HL-60 (cell line): Measurements from ENCODE around the gene SWSAP1.

Source experiments
- DNase-seq, 2 experiments: peaks; one replicate each; pipeline ENCODE4 v3.0.0-alpha.2; 2010 to 2020; ENCODE audit warnings: low read depth in 1 of 2, low spot score in 1 of 2
- H3K27ac ChIP-seq: fragments of 250-450 bp; sonication (Bioruptor Pico); replicated peaks from 2 replicates; pipeline ENCODE4 v1.5.1; 2020; ENCODE audit warnings: mild to moderate bottlenecking, moderate library complexity
- H3K27me3 ChIP-seq: fragments of 250-450 bp; sonication (Bioruptor Pico); 2 replicates; pipeline ENCODE4 v1.5.1; 2021; ENCODE audit warnings: mild to moderate bottlenecking, moderate library complexity; ENCODE audit not compliant: insufficient read depth, poor library complexity, severe bottlenecking
- H3K4me3 ChIP-seq: replicated peaks from 2 replicates; pipeline ENCODE4 v1.5.1; 2011; ENCODE audit warnings: mild to moderate bottlenecking, control low read depth, low read length; ENCODE audit not compliant: insufficient read depth
- GABPA ChIP-seq: IDR thresholded peaks from 2 replicates; pipeline ENCODE4 v1.6.1; 2012; ENCODE audit warnings: low read depth
- POLR2AphosphoS5 ChIP-seq: IDR thresholded peaks from 2 replicates; pipeline ENCODE4 v1.6.1; 2012; ENCODE audit warnings: low read depth
- SPI1 ChIP-seq: IDR thresholded peaks from 2 replicates; pipeline ENCODE4 v1.6.1; 2012; ENCODE audit warnings: low read depth, mild to moderate bottlenecking, borderline replicate concordance
- TF ChIP-seq, protein P1 (sequence below): IDR thresholded peaks from one replicate; pipeline ENCODE4 v1.5.1; 2011; ENCODE audit warnings: low read length, control low read depth, inconsistent platforms; ENCODE audit not compliant: insufficient read depth
- TF ChIP-seq, protein P2 (sequence below): IDR thresholded peaks from 2 replicates; pipeline ENCODE4 v1.6.1; 2012; ENCODE audit warnings: low read depth; ENCODE audit not compliant: insufficient replicate concordance

Gene SWSAP1

DNA sequence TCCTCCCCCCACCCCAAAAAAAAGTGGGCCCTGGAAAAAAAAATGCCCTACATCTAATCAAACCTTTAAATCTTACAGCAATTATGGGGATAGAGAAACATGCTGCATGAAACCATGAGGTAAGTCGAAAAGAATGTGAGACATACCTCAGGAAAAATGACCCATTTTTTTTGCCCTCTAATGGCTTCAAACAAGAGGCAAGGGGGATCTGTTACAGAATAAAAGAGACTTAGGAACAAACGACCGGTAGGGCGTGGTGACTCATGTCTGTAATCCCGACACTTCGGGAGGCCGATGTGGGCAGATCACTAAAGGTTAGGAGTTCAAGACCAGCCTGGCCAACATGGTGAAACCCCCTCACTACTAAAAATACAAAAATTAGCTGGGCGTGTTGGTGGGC lies 36.2 kb downstream of the SWSAP1 start:
- DNase-seq, result no peak
- H3K27me3 ChIP-seq, result no peaks in the 10 kb centered on the region
- TF ChIP-seq GABPA, result no peak
- no peak for TF ChIP-seq POLR2AphosphoS5
- no peak overlapping the region for H3K27ac ChIP-seq
- H3K4me3 ChIP-seq, result no peak overlapping the region

DNA sequence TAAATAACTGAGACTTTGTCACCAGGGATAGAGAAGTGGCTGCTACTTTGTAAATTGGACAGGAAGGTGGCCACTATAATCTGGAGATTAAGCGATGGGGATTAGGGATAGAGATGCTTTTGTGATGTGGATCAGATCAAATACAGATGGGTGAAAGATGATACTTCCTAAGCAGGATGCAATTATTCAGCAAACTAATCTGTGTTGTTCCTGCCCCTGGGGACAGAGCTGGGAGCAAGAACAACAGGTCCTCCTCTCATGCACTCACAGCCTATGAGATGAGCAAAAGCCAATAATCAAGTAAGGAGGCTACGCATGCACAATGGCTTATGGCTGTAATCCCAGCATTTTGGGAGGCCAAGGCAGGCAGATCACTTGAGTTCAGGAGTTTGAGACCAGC lies 40.1 kb downstream of the SWSAP1 start:
- TF ChIP-seq, protein P1, sequence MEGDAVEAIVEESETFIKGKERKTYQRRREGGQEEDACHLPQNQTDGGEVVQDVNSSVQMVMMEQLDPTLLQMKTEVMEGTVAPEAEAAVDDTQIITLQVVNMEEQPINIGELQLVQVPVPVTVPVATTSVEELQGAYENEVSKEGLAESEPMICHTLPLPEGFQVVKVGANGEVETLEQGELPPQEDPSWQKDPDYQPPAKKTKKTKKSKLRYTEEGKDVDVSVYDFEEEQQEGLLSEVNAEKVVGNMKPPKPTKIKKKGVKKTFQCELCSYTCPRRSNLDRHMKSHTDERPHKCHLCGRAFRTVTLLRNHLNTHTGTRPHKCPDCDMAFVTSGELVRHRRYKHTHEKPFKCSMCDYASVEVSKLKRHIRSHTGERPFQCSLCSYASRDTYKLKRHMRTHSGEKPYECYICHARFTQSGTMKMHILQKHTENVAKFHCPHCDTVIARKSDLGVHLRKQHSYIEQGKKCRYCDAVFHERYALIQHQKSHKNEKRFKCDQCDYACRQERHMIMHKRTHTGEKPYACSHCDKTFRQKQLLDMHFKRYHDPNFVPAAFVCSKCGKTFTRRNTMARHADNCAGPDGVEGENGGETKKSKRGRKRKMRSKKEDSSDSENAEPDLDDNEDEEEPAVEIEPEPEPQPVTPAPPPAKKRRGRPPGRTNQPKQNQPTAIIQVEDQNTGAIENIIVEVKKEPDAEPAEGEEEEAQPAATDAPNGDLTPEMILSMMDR, result no peak
- TF ChIP-seq, protein P2, sequence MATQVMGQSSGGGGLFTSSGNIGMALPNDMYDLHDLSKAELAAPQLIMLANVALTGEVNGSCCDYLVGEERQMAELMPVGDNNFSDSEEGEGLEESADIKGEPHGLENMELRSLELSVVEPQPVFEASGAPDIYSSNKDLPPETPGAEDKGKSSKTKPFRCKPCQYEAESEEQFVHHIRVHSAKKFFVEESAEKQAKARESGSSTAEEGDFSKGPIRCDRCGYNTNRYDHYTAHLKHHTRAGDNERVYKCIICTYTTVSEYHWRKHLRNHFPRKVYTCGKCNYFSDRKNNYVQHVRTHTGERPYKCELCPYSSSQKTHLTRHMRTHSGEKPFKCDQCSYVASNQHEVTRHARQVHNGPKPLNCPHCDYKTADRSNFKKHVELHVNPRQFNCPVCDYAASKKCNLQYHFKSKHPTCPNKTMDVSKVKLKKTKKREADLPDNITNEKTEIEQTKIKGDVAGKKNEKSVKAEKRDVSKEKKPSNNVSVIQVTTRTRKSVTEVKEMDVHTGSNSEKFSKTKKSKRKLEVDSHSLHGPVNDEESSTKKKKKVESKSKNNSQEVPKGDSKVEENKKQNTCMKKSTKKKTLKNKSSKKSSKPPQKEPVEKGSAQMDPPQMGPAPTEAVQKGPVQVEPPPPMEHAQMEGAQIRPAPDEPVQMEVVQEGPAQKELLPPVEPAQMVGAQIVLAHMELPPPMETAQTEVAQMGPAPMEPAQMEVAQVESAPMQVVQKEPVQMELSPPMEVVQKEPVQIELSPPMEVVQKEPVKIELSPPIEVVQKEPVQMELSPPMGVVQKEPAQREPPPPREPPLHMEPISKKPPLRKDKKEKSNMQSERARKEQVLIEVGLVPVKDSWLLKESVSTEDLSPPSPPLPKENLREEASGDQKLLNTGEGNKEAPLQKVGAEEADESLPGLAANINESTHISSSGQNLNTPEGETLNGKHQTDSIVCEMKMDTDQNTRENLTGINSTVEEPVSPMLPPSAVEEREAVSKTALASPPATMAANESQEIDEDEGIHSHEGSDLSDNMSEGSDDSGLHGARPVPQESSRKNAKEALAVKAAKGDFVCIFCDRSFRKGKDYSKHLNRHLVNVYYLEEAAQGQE, result no peak
- TF ChIP-seq GABPA, result no peak
- Histone ChIP-seq H3K27ac (no peak overlapping the region), H3K4me3 (no peak overlapping the region), H3K27me3 (peaks cover 20% of the 10 kb centered on the region)
- DNase-seq, result no peak

DNA sequence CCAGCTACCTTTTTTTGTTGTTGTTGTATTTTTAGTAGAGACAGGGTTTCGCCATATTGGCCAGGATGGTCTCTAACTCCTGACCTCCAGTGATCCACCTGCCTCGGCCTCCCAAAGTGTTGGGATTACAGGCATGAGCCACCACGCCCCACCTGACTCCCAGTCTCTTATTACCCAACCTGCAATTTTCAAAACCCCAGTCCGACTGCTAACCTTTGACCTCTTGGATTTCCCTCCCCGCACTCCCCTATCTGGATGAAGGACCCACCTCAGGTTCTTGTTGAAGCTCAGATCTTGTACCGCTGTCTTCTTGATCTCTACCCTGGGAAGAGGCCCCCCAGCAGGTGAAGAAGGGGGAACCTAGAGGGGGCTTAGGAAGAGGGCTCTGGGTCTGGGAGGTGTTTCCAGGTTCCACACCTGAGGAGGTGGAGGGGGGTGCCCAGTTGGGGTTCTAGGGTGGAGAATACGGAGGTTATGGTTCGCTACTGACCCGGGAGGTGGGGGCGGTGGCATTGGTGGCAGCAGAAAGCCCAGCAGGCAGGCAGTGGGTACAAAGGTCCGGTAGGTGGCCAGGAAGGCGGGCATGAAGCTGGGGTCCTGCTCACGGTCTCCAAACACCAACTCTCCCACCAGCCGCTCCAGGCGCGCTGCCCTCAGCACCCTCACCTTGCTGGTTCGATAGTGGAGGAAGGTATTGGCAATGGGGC lies 42.0 kb downstream of the SWSAP1 start:
- no peak overlapping the region for H3K27ac ChIP-seq
- no peak overlapping the region for H3K4me3 ChIP-seq
- DNase-seq, result no peak
- H3K27me3 ChIP-seq, result peaks cover 38% of the 10 kb centered on the region
- TF ChIP-seq, protein P1, result no peak
- TF ChIP-seq SPI1, result no peak
- no peak for TF ChIP-seq GABPA
- TF ChIP-seq, protein P2, result no peak
- no peak for TF ChIP-seq POLR2AphosphoS5

DNA sequence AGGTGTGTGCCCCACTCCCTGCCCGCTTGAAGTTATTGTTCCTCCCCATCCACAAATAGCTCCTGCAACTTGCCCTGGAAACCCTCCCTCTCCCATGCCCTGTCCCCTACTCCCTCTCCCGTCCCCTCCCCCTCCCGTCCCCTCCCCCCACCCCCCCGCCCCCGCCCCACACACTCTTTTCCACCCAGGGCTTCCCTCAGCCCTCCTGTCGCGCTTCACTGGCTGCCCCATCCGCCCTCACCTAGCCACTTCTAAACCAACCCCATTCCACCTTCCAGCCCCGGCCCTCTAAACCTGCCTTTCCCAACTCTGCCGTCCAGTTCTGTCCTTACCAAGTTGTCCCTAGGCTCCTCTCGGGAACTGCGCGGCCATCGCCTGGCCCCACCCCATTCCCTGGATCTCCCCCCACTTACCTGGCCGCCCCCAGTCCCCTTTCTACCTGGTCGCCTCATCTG lies 43.7 kb downstream of the SWSAP1 start:
- Histone ChIP-seq H3K4me3 (no peak overlapping the region), H3K27ac (no peak overlapping the region), H3K27me3 (peaks cover 53% of the 10 kb centered on the region)
- TF ChIP-seq, protein P1, result no peak
- TF ChIP-seq, protein P2, result no peak
- no peak for TF ChIP-seq SPI1
- TF ChIP-seq POLR2AphosphoS5, result no peak
- no peak for TF ChIP-seq GABPA
- DNase-seq, result no peak
